ENCODE results near the gene SFRP5.

SFRP5 gene

GRCh38 chr10:97811958-97812357 lies 40.2 kb upstream of the SFRP5 start:
- TF ChIP-seq CTCF (IDR thresholded peaks at IDR 0.05; ENCODE audit: extremely low read depth, missing control alignments), result no peak

GRCh38 chr10:97810446-97810845 lies 38.6 kb upstream of the SFRP5 start:
- no peak for TF ChIP-seq CTCF (IDR thresholded peaks at IDR 0.05; ENCODE audit: extremely low read depth, missing control alignments)
- DNase-seq (ENCODE audit: low spot score), result no peak

More at GRCh38 chr10:97811958-97812357, 40.2 kb upstream of the SFRP5 start:
- DNase-seq (ENCODE audit: low spot score), result no peak

- no peak for DNase-seq (ENCODE audit: low spot score)
- TF ChIP-seq CTCF (IDR thresholded peaks at IDR 0.05; ENCODE audit: extremely low read depth, missing control alignments), result no peak
These were observed 34.1 kb upstream of the SFRP5 start for GRCh38 chr10:97805949-97806348.

- no peak for DNase-seq (ENCODE audit: low spot score)
- no peak for TF ChIP-seq CTCF (IDR thresholded peaks at IDR 0.05; ENCODE audit: extremely low read depth, missing control alignments)
These were observed 33.5 kb upstream of the SFRP5 start for GRCh38 chr10:97805096-97805884.

- no peak for TF ChIP-seq CTCF (IDR thresholded peaks at IDR 0.05; ENCODE audit: extremely low read depth, missing control alignments)
- DNase-seq (ENCODE audit: low spot score), result no peak
These were observed 29.6 kb upstream of the SFRP5 start for GRCh38 chr10:97801422-97801821.

GRCh38 chr10:97800474-97800873 lies 28.7 kb upstream of the SFRP5 start:
- no peak for TF ChIP-seq CTCF (IDR thresholded peaks at IDR 0.05; ENCODE audit: extremely low read depth, missing control alignments)
- DNase-seq (ENCODE audit: low spot score), result no peak

DNA sequence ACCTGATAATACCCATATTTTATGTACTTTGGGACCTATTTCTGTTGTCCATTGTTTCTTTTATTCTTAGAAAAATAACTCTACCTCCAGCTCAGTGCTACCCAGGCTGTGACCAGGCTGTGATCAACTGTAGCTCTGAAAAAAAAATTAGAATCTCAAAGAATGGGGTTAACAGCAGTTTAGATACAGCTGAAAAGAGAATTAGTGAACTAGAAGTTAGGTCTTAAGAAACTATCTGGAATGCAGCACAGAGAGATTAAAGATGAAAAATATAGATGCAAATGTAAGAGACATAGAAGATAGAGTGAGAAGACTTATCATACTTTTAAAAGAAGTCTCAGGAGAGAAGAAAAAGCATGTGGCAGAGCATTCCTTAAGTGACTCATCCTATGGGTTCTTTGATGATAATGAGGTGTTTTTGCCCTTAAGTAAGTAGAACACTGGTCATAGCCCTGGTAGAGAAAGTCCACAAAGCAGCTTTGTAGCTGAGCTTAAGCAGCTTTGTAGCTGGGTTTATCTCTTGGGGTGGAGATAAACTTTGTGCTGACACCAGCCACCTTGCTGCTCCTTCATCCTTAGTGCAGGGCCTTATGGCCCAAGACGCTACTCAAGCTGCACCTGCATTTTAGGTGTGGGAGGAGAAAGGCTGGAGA lies 27.3 kb upstream of the SFRP5 start:
- TF ChIP-seq CTCF (IDR thresholded peaks at IDR 0.05; ENCODE audit: extremely low read depth, missing control alignments), result no peak
- DNase-seq (ENCODE audit: low spot score), result no peak
